Spleen (tissue), 11 donors: Measurements from ENCODE around the gene S100Z. TPM values are rescaled to one million over a fixed set of nuclear protein-coding genes. Genes with fewer than 3 reads are reported as not detected.

Source experiments
- DNase-seq: peaks from one replicate; pipeline ENCODE4 v3.0.0-alpha.2; 2020
- H3K27ac ChIP-seq, 8 donors: fragments of 200-600 bp; sonication (generic) in 7 of 8; 1 replicate in 4 of 8; 2 replicates in 4 of 8; pipeline versions ENCODE4 v1.5.0 to v1.8.0; 2016 to 2021; ENCODE audit warnings: inconsistent platforms in 4 of 8, mild to moderate bottlenecking in 4 of 8, moderate library complexity in 1 of 8
- H3K27me3 ChIP-seq, 7 donors: fragments of 200-600 bp; sonication (generic) in 6 of 7; replicated peaks in 1 of 7; 1 replicate in 4 of 7; 2 replicates in 3 of 7; pipeline versions ENCODE4 v1.5.0 to v1.8.0; 2016 to 2021; ENCODE audit warnings: inconsistent platforms in 3 of 7, mild to moderate bottlenecking in 1 of 7
- H3K36me3 ChIP-seq, 6 donors: fragments of 200-600 bp; sonication (generic) in 5 of 6; 1 replicate in 4 of 6; 2 replicates in 2 of 6; pipeline versions ENCODE4 v1.5.0 to v1.8.0; 2016 to 2021; ENCODE audit warnings: inconsistent platforms in 2 of 6
- H3K4me1 ChIP-seq, 6 donors: fragments of 200-600 bp; sonication (generic) in 5 of 6; 1 replicate in 3 of 6; 2 replicates in 3 of 6; pipeline versions ENCODE4 v1.5.0 to v1.8.0; 2016 to 2021; ENCODE audit warnings: inconsistent platforms in 3 of 6
- H3K4me3 ChIP-seq, 8 donors: fragments of 200-600 bp; sonication (generic) in 7 of 8; 1 replicate in 4 of 8; 2 replicates in 4 of 8; pipeline versions ENCODE4 v1.5.0 to v1.8.0; 2016 to 2021; ENCODE audit warnings: inconsistent platforms in 4 of 8, mild to moderate bottlenecking in 4 of 8, moderate library complexity in 2 of 8
- H3K9me3 ChIP-seq, 8 donors: fragments of 200-600 bp; sonication (generic) in 7 of 8; 1 replicate in 4 of 8; 2 replicates in 4 of 8; pipeline versions ENCODE4 v1.5.0 to v1.8.0; 2016 to 2021; ENCODE audit warnings: inconsistent platforms in 4 of 8
- CTCF ChIP-seq, 11 experiments: fragments of 200-600 bp in 7 of 11; fragments of 450-650 bp in 4 of 11; sonication (generic) in 4 of 11; IDR thresholded peaks in 8 of 11; conservative IDR thresholded peaks in 3 of 11; 1 replicate in 7 of 11; 2 replicates in 4 of 11; pipeline versions ENCODE4 v1.4.0 to v1.8.0; 2016 to 2021; ENCODE audit warnings: antibody characterized with exemption in 11 of 11, inconsistent platforms in 4 of 11, mild to moderate bottlenecking in 1 of 11
- POLR2A ChIP-seq, 3 donors: fragments of 450-650 bp; IDR thresholded peaks; one replicate each; pipeline ENCODE4 v1.5.1; 2017; ENCODE audit warnings: antibody characterized with exemption in 3 of 3, mild to moderate bottlenecking in 1 of 3
- POLR2AphosphoS5 ChIP-seq, 3 donors: sonication (generic); formaldehyde crosslinking; IDR thresholded peaks; one replicate each; pipeline ENCODE4 v1.5.1; 2017; ENCODE audit warnings: antibody characterized with exemption in 3 of 3
- WGBS, 5 donors: extraction: QIAGEN DNeasy Blood & Tissue Kit in 3 of 5; methylation state at CpG; one replicate each; pipeline versions ENCODE4 v1.1.5 to v1.1.7; 2013 to 2018; 5-methylcytosine and 5-hydroxymethylcytosine counted together
- intact Hi-C: fragments of 100-400 bp; cut with DNase I; formaldehyde crosslinking; loops from one replicate; pipeline ENCODE4 v1.15.0; 2023; ENCODE audit warnings: low total_unique reads
- polyA plus RNA-seq, 3 donors: library from polyadenylated mRNA; stranded (reverse); fragments of 200-250 nt; gene quantifications; one replicate each; pipeline ENCODE4 v1.2.1, GENCODE V29; 2013
- total RNA-seq, 7 donors: library from RNA; depleted of rRNA in 3 of 7; stranded (reverse); fragments of >200 nt in 3 of 7; fragmentation: NEBNext Ultra II Directional in 4 of 7; extraction: Animal tissue kit (Norgen Biotek cat#: 25700) in 4 of 7; gene quantifications; one replicate each; pipeline versions ENCODE4 v1.1.0 to v1.2.1, GENCODE V29; 2016 to 2021
- donor health status: healthy with polysubstance abuse.
- donor health status: DM: no; HTN: no; CAD: no; lungs with moderate emphysema.
- donor health status: DM: no; HTN: no; CAD: no.
- donor health status: Bipolar disorder and iron deficiency.
- donor health status: healthy.
- donor health status: DM: no; HTN: no; CAD: no.
- donor health status: DM: yes; HTN: yes; CAD: no.

Gene S100Z
- total and polyA plus RNA-seq, 10 donors, result 2.2 to 21.7 (median 8.1) TPM

- TF ChIP-seq POLR2A (IDR thresholded peaks at IDR 0.05), result no peak
- peak; percentile 58 to 88 (median 79) for TF ChIP-seq CTCF (IDR thresholded peaks at IDR 0.05 in 8 of 11, conservative IDR thresholded peaks at IDR 0.05 in 3 of 11)
- TF ChIP-seq POLR2AphosphoS5 (IDR thresholded peaks at IDR 0.05), result no peak
- DNase-seq, result no peak
These were observed 18.2 kb downstream of the S100Z start for GRCh38 chr5:76867827-76868693.

GRCh38 chr5:76870046-76870445, 20.2 kb downstream of the S100Z start:
- intact Hi-C loops, result no loop called here

More at GRCh38 chr5:76867827-76868693, 18.2 kb downstream of the S100Z start:
- Histone ChIP-seq H3K4me1 (peaks cover 0 to 5% (median 0%) of the 10 kb centered on the region in 6 donors), H3K27ac (no peak overlapping the region), H3K4me3 (no peak overlapping the region), H3K27me3 (no peaks in the 10 kb centered on the region), H3K9me3 (no peaks in the 10 kb centered on the region), H3K36me3 (no peaks in the 10 kb centered on the region)
- intact Hi-C loops, result loop anchor here (5.0 kb wide), 1 partner anchor 149 kb away; no protein-coding TSS in a partner anchor
- WGBS, 5 donors, result 72 to 86% (median 76%) methylated on average over 8 of the region's 8 CpGs

GRCh38 chr5:76874088-76874581, 24.3 kb downstream of the S100Z start:
- H3K4me1 ChIP-seq, result peaks cover 0 to 25% (median 17%) of the 10 kb centered on the region in 6 donors
- no peaks in the 10 kb centered on the region for H3K36me3 ChIP-seq
- no peaks in the 10 kb centered on the region for H3K27me3 ChIP-seq
- DNase-seq, result no peak
- H3K4me3 ChIP-seq, result peak overlapping the region in 2 of 8 donors; percentile 24 to 35
- TF ChIP-seq CTCF (IDR thresholded peaks at IDR 0.05 in 8 of 11, conservative IDR thresholded peaks at IDR 0.05 in 3 of 11), result no peak
- no peak for TF ChIP-seq POLR2A (IDR thresholded peaks at IDR 0.05)
- no peak for TF ChIP-seq POLR2AphosphoS5 (IDR thresholded peaks at IDR 0.05)
- intact Hi-C loops, result no loop called here
- no peaks in the 10 kb centered on the region for H3K9me3 ChIP-seq
- WGBS, 5 donors, result 33 to 46% (median 39%) methylated on average over 3 of the region's 3 CpGs
- H3K27ac ChIP-seq, result peak overlapping the region in 1 of 8 donors; percentile 62

More at GRCh38 chr5:76870046-76870445, 20.2 kb downstream of the S100Z start:
- Histone ChIP-seq H3K4me3 (no peak overlapping the region), H3K9me3 (no peaks in the 10 kb centered on the region), H3K27me3 (no peaks in the 10 kb centered on the region), H3K4me1 (peaks cover 0 to 17% (median 14%) of the 10 kb centered on the region in 6 donors), H3K36me3 (no peaks in the 10 kb centered on the region), H3K27ac (no peak overlapping the region)
- DNase-seq, result no peak
- whole genome bisulfite sequencing, 5 donors, result 82 to 90% (median 89%) methylated on average over 6 of the region's 6 CpGs
- TF ChIP-seq POLR2AphosphoS5 (IDR thresholded peaks at IDR 0.05), result no peak

- H3K27ac ChIP-seq, result no peak overlapping the region
- DNase-seq, result no peak
- 84 to 95% (median 87%) methylated on average over 10 of the region's 10 CpGs for WGBS, 5 donors
- no peaks in the 10 kb centered on the region for H3K9me3 ChIP-seq
- no peaks in the 10 kb centered on the region for H3K36me3 ChIP-seq
- intact Hi-C loops, result no loop called here
- no peaks in the 10 kb centered on the region for H3K4me1 ChIP-seq
- no peak overlapping the region for H3K4me3 ChIP-seq
- TF ChIP-seq CTCF (IDR thresholded peaks at IDR 0.05 in 8 of 11, conservative IDR thresholded peaks at IDR 0.05 in 3 of 11) (no peak), POLR2AphosphoS5 (IDR thresholded peaks at IDR 0.05) (no peak), POLR2A (IDR thresholded peaks at IDR 0.05) (no peak)
- no peaks in the 10 kb centered on the region for H3K27me3 ChIP-seq
These were observed 39.0 kb downstream of the S100Z start for GRCh38 chr5:76888733-76889300.
